Heart left ventricle (tissue), 16 donors: ENCODE data around the gene MYO16. TPM values are rescaled to one million over a fixed set of nuclear protein-coding genes. Genes with fewer than 3 reads are reported as not detected.

Experiments used
- ATAC-seq, 4 donors: fragments of 200-7000 bp; cut with Tn5 transposase; one replicate each; pipeline ENCODE4 v1.9.1; 2020 to 2022; ENCODE audit warnings: moderate library complexity in 4 of 4, mild to moderate bottlenecking in 3 of 4, moderate number of reproducible peaks in 1 of 4
- DNase-seq, 5 donors: peaks; one replicate each; pipeline ENCODE4 v3.0.0-alpha.2; 2020
- H3K27ac ChIP-seq, 12 donors: fragments of 200-600 bp; sonication (generic) in 4 of 12; one replicate each; pipeline versions ENCODE4 v1.5.0 to v1.8.0; 2016 to 2022; ENCODE audit warnings: mild to moderate bottlenecking in 2 of 12
- H3K27me3 ChIP-seq, 9 donors: fragments of 200-600 bp; sonication (generic) in 2 of 9; one replicate each; pipeline versions ENCODE4 v1.5.1 to v1.8.0; 2016 to 2022; ENCODE audit warnings: mild to moderate bottlenecking in 3 of 9
- H3K36me3 ChIP-seq, 9 donors: fragments of 200-600 bp; sonication (generic) in 2 of 9; one replicate each; pipeline versions ENCODE4 v1.5.0 to v1.8.0; 2018 to 2022; ENCODE audit warnings: mild to moderate bottlenecking in 2 of 9
- H3K4me1 ChIP-seq, 12 donors: fragments of 200-600 bp; sonication (generic) in 4 of 12; one replicate each; pipeline versions ENCODE4 v1.5.0 to v1.8.0; 2016 to 2022; ENCODE audit warnings: mild to moderate bottlenecking in 3 of 12
- H3K4me3 ChIP-seq, 12 donors: fragments of 200-600 bp; sonication (generic) in 4 of 12; one replicate each; pipeline versions ENCODE4 v1.5.0 to v1.8.0; 2017 to 2022; ENCODE audit warnings: mild to moderate bottlenecking in 9 of 12, moderate library complexity in 4 of 12
- H3K9me3 ChIP-seq, 12 donors: fragments of 200-600 bp; sonication (generic) in 4 of 12; one replicate each; pipeline versions ENCODE4 v1.5.0 to v1.8.0; 2016 to 2022; ENCODE audit warnings: mild to moderate bottlenecking in 1 of 12
- CTCF ChIP-seq, 12 donors: fragments of 200-600 bp; sonication (generic) in 4 of 12; IDR thresholded peaks; one replicate each; pipeline versions ENCODE4 v1.5.0 to v1.8.0; 2018 to 2022; ENCODE audit warnings: antibody characterized with exemption in 12 of 12, mild to moderate bottlenecking in 5 of 12
- POLR2A ChIP-seq, 2 donors: fragments of 450-650 bp; IDR thresholded peaks; one replicate each; pipeline ENCODE4 v1.6.1; 2017; ENCODE audit warnings: antibody characterized with exemption in 2 of 2, mild to moderate bottlenecking in 2 of 2, moderate library complexity in 2 of 2
- WGBS, 4 donors: extraction: QIAGEN DNeasy Blood & Tissue Kit in 2 of 4; methylation state at CpG; one replicate each; pipeline versions ENCODE4 v1.1.5 to v1.1.7; 2013 to 2018; 5-methylcytosine and 5-hydroxymethylcytosine counted together
- intact Hi-C, 10 donors: fragments of 100-400 bp; cut with DNase I; formaldehyde crosslinking; loops; one replicate each; pipeline versions ENCODE4 v1.11.1 to v1.14.2; 2022
- polyA plus RNA-seq, 2 donors: library from polyadenylated mRNA; stranded (reverse); fragments of 200-250 nt; gene quantifications; one replicate each; pipeline ENCODE4 v1.2.3, GENCODE V29; 2013
- total RNA-seq, 9 donors: library from RNA; depleted of rRNA in 2 of 9; stranded (reverse); fragments of >200 nt in 2 of 9; fragmentation: NEBNext Ultra II Directional in 3 of 9; extraction: Animal tissue kit (Norgen Biotek cat#: 25700) in 3 of 9; gene quantifications; one replicate each; pipeline versions ENCODE4 v1.1.0 to v1.2.4, GENCODE V29; 2016 to 2023
- donor health status: ischemic (EF 13 %, LVEDD 7.1; RV severe dilation, severe dysfunction).
- donor health status: healthy with polysubstance abuse.
- donor health status: DM: no; HTN: yes; CAD: no.
- donor health status: DM: no; HTN: no; CAD: no.
- donor health status: ischemic (EF 25% LVEDD 6.9; RV normal size, moderate dysfunction).
- donor health status: ischemic (EF 25% LVEDD 5.7; RV mildly dilated, moderate dysfunction).
- donor health status: healthy.
- donor health status: DM: yes; HTN: yes; CAD: no.
- donor health status: ischemic (EF 35%, LVEDD 5.7; RV mildly dilated, moderate dysfunction).
- donor health status: nonischemic (EF 11% LVEDD 7.7; RV severe dilation, severe dysfunction).
- donor health status: DM: yes; HTN: yes; CAD: no.
- donor health status: PGD.
- donor health status: ischemic (EF 29% LVEDD 5.4; RV normal size, mild dysfunction).
- donor health status: nonischemic (EF 23%, LVEDD 6.1; RV moderate dilation, normal function).

Gene MYO16
- total and polyA plus RNA-seq, 11 donors, result 0.16 to 5.2 (median 0.81) TPM

- Histone ChIP-seq H3K36me3 (no peaks in the 10 kb centered on the region), H3K27ac (no peak overlapping the region), H3K27me3 (no peaks in the 10 kb centered on the region), H3K9me3 (no peaks in the 10 kb centered on the region), H3K4me1 (no peaks in the 10 kb centered on the region), H3K4me3 (no peak overlapping the region)
- intact Hi-C loops, result no loop called here
- TF ChIP-seq CTCF (IDR thresholded peaks at IDR 0.05), result no peak
- no peak for TF ChIP-seq POLR2A (IDR thresholded peaks at IDR 0.05)
- DNase-seq, result no peak
- no peak for ATAC-seq
These were observed 178.4 kb downstream of the MYO16 start for GRCh38 chr13:108807841-108808240.

DNA sequence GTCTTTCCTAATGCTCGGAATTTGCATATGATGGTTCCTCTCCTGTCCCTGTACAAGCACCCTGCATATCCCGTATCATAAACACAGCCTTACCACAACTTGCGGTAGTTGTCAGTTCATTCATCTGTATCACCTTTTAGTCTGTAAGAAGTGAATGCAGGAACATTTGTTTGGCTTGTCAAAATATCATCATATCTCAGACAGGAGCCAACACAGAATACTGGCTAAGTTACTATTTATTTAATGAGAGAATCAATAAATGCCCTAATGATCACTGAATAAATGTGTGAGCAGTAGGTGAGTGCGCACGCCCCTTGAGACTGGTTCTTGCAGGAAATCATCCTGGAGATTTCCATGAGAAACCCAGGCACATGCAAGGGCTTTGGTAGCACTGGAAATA lies 182.8 kb downstream of the MYO16 start:
- 95 to 96% (median 95%) methylated on average over 5 of the region's 5 CpGs for WGBS, 4 donors
- no peak for TF ChIP-seq CTCF (IDR thresholded peaks at IDR 0.05)
- TF ChIP-seq POLR2A (IDR thresholded peaks at IDR 0.05), result no peak
- ATAC-seq, result no peak

DNA sequence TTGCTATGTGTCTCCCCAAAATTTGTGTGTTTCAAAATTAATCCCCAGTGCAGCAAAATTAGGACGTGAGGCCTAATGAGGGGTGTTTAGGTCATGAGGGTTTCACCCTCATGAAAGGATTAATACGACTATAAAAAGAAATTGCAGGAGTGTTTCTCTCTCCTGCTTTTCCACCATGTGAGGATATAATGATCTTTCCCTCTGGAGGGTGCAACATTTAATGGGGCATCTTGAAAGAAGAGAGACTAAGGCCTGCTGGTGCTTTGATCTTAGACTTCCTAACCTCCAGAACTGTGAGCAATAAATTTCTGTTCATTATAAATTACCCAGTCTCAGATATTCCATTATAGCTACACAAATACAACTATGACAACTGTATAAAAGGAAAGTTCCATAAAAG lies 183.2 kb downstream of the MYO16 start:
- Histone ChIP-seq H3K27ac (no peak overlapping the region), H3K9me3 (no peaks in the 10 kb centered on the region), H3K27me3 (no peaks in the 10 kb centered on the region), H3K4me1 (no peaks in the 10 kb centered on the region), H3K4me3 (no peak overlapping the region), H3K36me3 (no peaks in the 10 kb centered on the region)
- WGBS, 4 donors, result 87 to 95% (median 92%) methylated on average over 2 of the region's 2 CpGs
- ATAC-seq, result no peak
- intact Hi-C loops, result no loop called here
- no peak for TF ChIP-seq POLR2A (IDR thresholded peaks at IDR 0.05)
- no peak for TF ChIP-seq CTCF (IDR thresholded peaks at IDR 0.05)
- DNase-seq, result no peak

More for the DNA sequence above, 182.8 kb downstream of the MYO16 start:
- H3K27ac ChIP-seq, result no peak overlapping the region
- no peaks in the 10 kb centered on the region for H3K27me3 ChIP-seq
- no peaks in the 10 kb centered on the region for H3K36me3 ChIP-seq
- no peaks in the 10 kb centered on the region for H3K4me1 ChIP-seq
- intact Hi-C loops, result no loop called here
- no peak for DNase-seq
- no peaks in the 10 kb centered on the region for H3K9me3 ChIP-seq
- H3K4me3 ChIP-seq, result no peak overlapping the region

DNA sequence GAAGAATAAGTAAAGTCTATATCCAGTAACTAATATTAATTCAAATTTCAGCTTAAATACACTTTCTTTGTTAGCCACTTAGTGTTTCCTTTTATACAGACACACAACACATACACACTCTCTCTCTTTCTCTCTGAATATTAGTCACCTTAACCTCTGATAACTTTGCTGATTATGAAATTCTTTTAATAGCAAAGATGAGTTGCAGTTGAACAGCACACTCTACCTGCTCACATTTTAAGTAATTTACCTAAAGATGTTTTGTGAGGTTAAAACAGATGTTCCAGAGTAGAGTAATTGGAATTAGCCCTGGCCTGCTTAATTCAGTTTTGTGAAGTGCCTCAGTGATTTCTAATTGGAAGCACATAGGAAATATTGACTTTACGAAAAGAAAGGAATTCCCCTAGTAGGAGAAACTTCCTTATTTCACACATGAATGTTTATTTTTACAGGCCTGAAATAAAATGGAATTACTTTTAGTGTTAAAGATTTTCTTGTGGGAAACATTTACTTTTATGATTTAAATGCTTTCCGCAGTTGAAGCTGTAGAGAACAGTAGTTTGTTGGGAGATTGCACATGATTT lies 184.3 kb downstream of the MYO16 start:
- no peak overlapping the region for H3K27ac ChIP-seq
- no peaks in the 10 kb centered on the region for H3K27me3 ChIP-seq
- H3K36me3 ChIP-seq, result no peaks in the 10 kb centered on the region
- TF ChIP-seq CTCF (IDR thresholded peaks at IDR 0.05) (no peak), POLR2A (IDR thresholded peaks at IDR 0.05) (no peak)
- WGBS, 4 donors, result 79 to 91% (median 89%) methylated on average over 2 of the region's 2 CpGs
- intact Hi-C loops, result no loop called here
- DNase-seq (no peak), ATAC-seq (no peak)
- no peaks in the 10 kb centered on the region for H3K4me1 ChIP-seq
- no peaks in the 10 kb centered on the region for H3K9me3 ChIP-seq
- H3K4me3 ChIP-seq, result no peak overlapping the region
